SK-N-MC (cell line): Measurements from ENCODE around the gene PPT1.
"Not testable (repeated sequence)": the region's sequence is repeated elsewhere in the genome, so short reads cannot be mapped to it uniquely, and the experiment has no call there.

Experiments used
- EZH2 ChIP-seq: fragments of 200-600 bp; sonication (generic); IDR thresholded peaks from one replicate; pipeline ENCODE4 v1.6.1; 2017; ENCODE audit warnings: antibody characterized with exemption
- FOXP2 ChIP-seq: optimal IDR thresholded peaks from 2 replicates; pipeline ENCODE3; 2011; ENCODE audit warnings: mild to moderate bottlenecking, moderate library complexity; ENCODE audit not compliant: insufficient read depth; ENCODE audit errors: extremely low read length, control extremely low read depth
- POLR2AphosphoS5 ChIP-seq: IDR thresholded peaks from 2 replicates; pipeline ENCODE4 v1.6.1; 2012; ENCODE audit warnings: mild to moderate bottlenecking, low read depth, low read length, borderline replicate concordance

DNA sequence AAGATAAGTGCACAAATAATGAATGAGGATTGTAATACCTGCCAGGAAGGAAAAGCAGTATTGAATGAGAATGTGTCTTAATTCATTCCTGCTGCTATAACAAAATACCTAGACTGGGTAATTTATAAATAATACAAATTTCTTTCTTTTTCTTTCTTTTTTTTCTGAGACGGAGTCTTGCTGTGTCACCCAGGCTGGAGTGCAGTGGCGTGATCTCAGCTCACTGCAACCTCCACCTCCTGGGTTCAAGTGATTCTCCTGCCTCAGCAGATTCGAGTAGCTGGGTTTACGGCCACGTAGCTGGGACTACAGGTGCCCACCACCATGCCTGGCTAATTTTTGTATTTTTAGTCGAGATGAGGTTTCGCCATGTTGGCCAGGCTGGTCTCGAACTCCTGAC, 59.8 kb downstream of the PPT1 start:
- not testable (repeated sequence) for TF ChIP-seq POLR2AphosphoS5, EZH2, FOXP2
